ENCODE results near the gene TMEM132D.

TMEM132D gene

GRCh38 chr12:129696926-129697325, 206.9 kb downstream of the TMEM132D start:
- no peak overlapping the region for H3K27ac Mint-ChIP-seq
- no peak for DNase-seq

GRCh38 chr12:129696405-129696804, 207.4 kb downstream of the TMEM132D start:
- H3K36me3 Mint-ChIP-seq (ENCODE audit: low read depth), result no peaks in the 10 kb centered on the region
- no peak for DNase-seq
- TF ChIP-seq CTCF (IDR thresholded peaks at IDR 0.05), result no peak
- H3K27ac Mint-ChIP-seq, result no peak overlapping the region
- no peak overlapping the region for H3K4me3 Mint-ChIP-seq
- peaks cover 14% of the 10 kb centered on the region for H3K9me3 Mint-ChIP-seq
- peaks cover 15% of the 10 kb centered on the region for H3K4me1 Mint-ChIP-seq
- H3K27me3 Mint-ChIP-seq (ENCODE audit: low read depth, poor library complexity), result no peaks in the 10 kb centered on the region

More at GRCh38 chr12:129696926-129697325, 206.9 kb downstream of the TMEM132D start:
- H3K9me3 Mint-ChIP-seq, result peaks cover 10% of the 10 kb centered on the region
- H3K27me3 Mint-ChIP-seq (ENCODE audit: low read depth, poor library complexity), result no peaks in the 10 kb centered on the region
- H3K4me1 Mint-ChIP-seq, result peaks cover 15% of the 10 kb centered on the region
- TF ChIP-seq CTCF (IDR thresholded peaks at IDR 0.05), result no peak
- no peak overlapping the region for H3K4me3 Mint-ChIP-seq
- H3K36me3 Mint-ChIP-seq (ENCODE audit: low read depth), result no peaks in the 10 kb centered on the region

GRCh38 chr12:129693731-129694130, 210.1 kb downstream of the TMEM132D start:
- no peaks in the 10 kb centered on the region for H3K36me3 Mint-ChIP-seq (ENCODE audit: low read depth)
- no peak for DNase-seq
- H3K27me3 Mint-ChIP-seq (ENCODE audit: low read depth, poor library complexity), result no peaks in the 10 kb centered on the region
- H3K27ac Mint-ChIP-seq, result no peak overlapping the region
- H3K4me3 Mint-ChIP-seq, result no peak overlapping the region
- TF ChIP-seq CTCF (IDR thresholded peaks at IDR 0.05), result no peak
- peaks cover 15% of the 10 kb centered on the region for H3K4me1 Mint-ChIP-seq
- peaks cover 20% of the 10 kb centered on the region for H3K9me3 Mint-ChIP-seq

- peaks cover 43% of the 10 kb centered on the region for H3K9me3 Mint-ChIP-seq
These were observed 216.1 kb downstream of the TMEM132D start for GRCh38 chr12:129687731-129688130.

GRCh38 chr12:129681830-129682229, 222.0 kb downstream of the TMEM132D start:
- no peaks in the 10 kb centered on the region for H3K27me3 Mint-ChIP-seq (ENCODE audit: low read depth, poor library complexity)
- no peak overlapping the region for H3K27ac Mint-ChIP-seq
- H3K4me1 Mint-ChIP-seq, result no peaks in the 10 kb centered on the region
- TF ChIP-seq CTCF (IDR thresholded peaks at IDR 0.05), result no peak
- no peak for DNase-seq
- peaks cover 53% of the 10 kb centered on the region for H3K9me3 Mint-ChIP-seq
- no peaks in the 10 kb centered on the region for H3K36me3 Mint-ChIP-seq (ENCODE audit: low read depth)
- no peak overlapping the region for H3K4me3 Mint-ChIP-seq

More at GRCh38 chr12:129687731-129688130, 216.1 kb downstream of the TMEM132D start:
- DNase-seq, result no peak
- no peaks in the 10 kb centered on the region for H3K36me3 Mint-ChIP-seq (ENCODE audit: low read depth)
- no peak for TF ChIP-seq CTCF (IDR thresholded peaks at IDR 0.05)
- H3K27me3 Mint-ChIP-seq (ENCODE audit: low read depth, poor library complexity), result no peaks in the 10 kb centered on the region
- no peak overlapping the region for H3K4me3 Mint-ChIP-seq
- no peak overlapping the region for H3K27ac Mint-ChIP-seq
- peaks cover 4% of the 10 kb centered on the region for H3K4me1 Mint-ChIP-seq

- no peaks in the 10 kb centered on the region for H3K27me3 Mint-ChIP-seq (ENCODE audit: low read depth, poor library complexity)
- no peaks in the 10 kb centered on the region for H3K4me1 Mint-ChIP-seq
- H3K9me3 Mint-ChIP-seq, result peaks cover 50% of the 10 kb centered on the region
- H3K4me3 Mint-ChIP-seq, result no peak overlapping the region
- no peak overlapping the region for H3K27ac Mint-ChIP-seq
- no peak for DNase-seq
- no peak for TF ChIP-seq CTCF (IDR thresholded peaks at IDR 0.05)
- H3K36me3 Mint-ChIP-seq (ENCODE audit: low read depth), result no peaks in the 10 kb centered on the region
These were observed 222.7 kb downstream of the TMEM132D start for GRCh38 chr12:129681151-129681550.

Data from nephron progenitor cell (in vitro differentiated cells).